HEK293 (cell line): Measurements from ENCODE around the gene GALK1.

Experiments
- CTCF ChIA-PET: fragments of 350-600 bp; formaldehyde crosslinking; extraction: SDS; loops from one replicate; lab custom pipeline; 2021; ENCODE audit warnings: antibody characterized with exemption; lab: Yijun Ruan, JAX
- POLR2A ChIA-PET: fragments of 300-600 bp; formaldehyde crosslinking; extraction: SDS; loops from one replicate; lab custom pipeline; 2020; ENCODE audit warnings: antibody characterized with exemption, inconsistent platforms; lab: Yijun Ruan, JAX
- H3K27ac ChIP-seq: fragments of 200-500 bp; sonication (Bioruptor generic); 2 replicates; pipeline ENCODE4 v1.5.1; 2014; ENCODE audit warnings: low read depth, low read length, control low read depth, inconsistent platforms; ENCODE audit errors: extremely low read depth
- H3K36me3 ChIP-seq, 2 experiments: fragments of 200-500 bp in 1 of 2; sonication (Bioruptor generic) in 1 of 2; 1 replicate in 1 of 2; 2 replicates in 1 of 2; pipeline ENCODE4 v1.5.1; 2014 to 2017; ENCODE audit warnings: inconsistent platforms in 2 of 2, low read length in 2 of 2; ENCODE audit not compliant: control insufficient read depth in 2 of 2, insufficient read depth in 1 of 2
- H3K4me1 ChIP-seq: fragments of 200-500 bp; sonication (Bioruptor generic); 2 replicates; pipeline ENCODE4 v1.5.1; 2014; ENCODE audit warnings: mild to moderate bottlenecking, low read length, inconsistent platforms; ENCODE audit not compliant: control insufficient read depth, insufficient read depth
- H3K4me3 ChIP-seq: 2 replicates; pipeline ENCODE4 v1.5.1; 2011; ENCODE audit warnings: low read depth, mild to moderate bottlenecking, control low read depth, low read length, moderate library complexity
- H3K9me3 ChIP-seq: fragments of 200-500 bp; sonication (Bioruptor generic); 2 replicates; pipeline ENCODE4 v1.5.1; 2014; ENCODE audit warnings: low read depth, low read length, inconsistent platforms; ENCODE audit not compliant: control insufficient read depth, insufficient read depth
- GLIS2 ChIP-seq: fragments of 450-650 bp; formaldehyde crosslinking; IDR thresholded peaks from 2 replicates; pipeline ENCODE4 v1.5.1; 2016; ENCODE audit warnings: missing biosample characterization, missing genetic modification characterization
- KLF1 ChIP-seq: fragments of 450-650 bp; formaldehyde crosslinking; IDR thresholded peaks from 2 replicates; pipeline ENCODE4 v1.5.1; 2016; ENCODE audit warnings: missing biosample characterization, missing genetic modification characterization
- OVOL3 ChIP-seq: fragments of 450-650 bp; formaldehyde crosslinking; IDR thresholded peaks from 2 replicates; pipeline ENCODE4 v1.5.1; 2016; ENCODE audit warnings: missing biosample characterization, missing genetic modification characterization
- SCRT1 ChIP-seq: fragments of 450-650 bp; formaldehyde crosslinking; IDR thresholded peaks from 2 replicates; pipeline ENCODE4 v1.5.1; 2016; ENCODE audit warnings: missing biosample characterization, missing genetic modification characterization, borderline replicate concordance
- SCRT2 ChIP-seq: fragments of 450-650 bp; formaldehyde crosslinking; IDR thresholded peaks from 2 replicates; pipeline ENCODE4 v1.5.1; 2016; ENCODE audit warnings: missing biosample characterization, missing genetic modification characterization
- SP2 ChIP-seq: fragments of 450-650 bp; formaldehyde crosslinking; IDR thresholded peaks from 2 replicates; pipeline ENCODE4 v1.5.1; 2016; ENCODE audit warnings: missing biosample characterization, missing genetic modification characterization
- ZBTB1 ChIP-seq: fragments of 450-650 bp; formaldehyde crosslinking; IDR thresholded peaks from 2 replicates; pipeline ENCODE4 v1.5.1; 2016; ENCODE audit warnings: missing biosample characterization, missing genetic modification characterization
- ZNF10 ChIP-seq: fragments of 450-650 bp; formaldehyde crosslinking; IDR thresholded peaks from 2 replicates; pipeline ENCODE4 v1.5.1; 2017; ENCODE audit warnings: missing biosample characterization, missing genetic modification characterization
- ZNF138 ChIP-seq: fragments of 450-650 bp; formaldehyde crosslinking; IDR thresholded peaks from 2 replicates; pipeline ENCODE4 v1.5.1; 2016; ENCODE audit warnings: missing biosample characterization, missing genetic modification characterization, borderline replicate concordance
- ZNF223 ChIP-seq: fragments of 450-650 bp; formaldehyde crosslinking; IDR thresholded peaks from 2 replicates; pipeline ENCODE4 v1.5.1; 2016; ENCODE audit warnings: missing biosample characterization, missing genetic modification characterization
- ZNF600 ChIP-seq: fragments of 450-650 bp; formaldehyde crosslinking; IDR thresholded peaks from 2 replicates; pipeline ENCODE4 v1.5.1; 2016; ENCODE audit warnings: missing biosample characterization, missing genetic modification characterization
- ZNF626 ChIP-seq: fragments of 450-650 bp; sonication (Bioruptor Pico); formaldehyde crosslinking; IDR thresholded peaks from 2 replicates; pipeline ENCODE4 v1.5.1; 2018; ENCODE audit warnings: missing biosample characterization, missing genetic modification characterization, inconsistent platforms
- ZNF830 ChIP-seq: fragments of 450-650 bp; IDR thresholded peaks from 2 replicates; pipeline ENCODE4 v1.5.0; 2018; ENCODE audit warnings: missing biosample characterization, missing genetic modification characterization, low read depth, mild to moderate bottlenecking, moderate library complexity
- TF ChIP-seq, protein P1 (sequence below): fragments of 450-650 bp; formaldehyde crosslinking; IDR thresholded peaks from 2 replicates; pipeline ENCODE4 v1.5.1; 2016; ENCODE audit warnings: missing biosample characterization, missing genetic modification characterization
- TF ChIP-seq, protein P2 (sequence below): fragments of 450-650 bp; formaldehyde crosslinking; conservative IDR thresholded peaks from 2 replicates; pipeline ENCODE4 v1.5.1; 2016; ENCODE audit warnings: low read depth, missing biosample characterization, missing genetic modification characterization
- TF ChIP-seq, protein P3 (sequence below): fragments of 450-650 bp; formaldehyde crosslinking; IDR thresholded peaks from 2 replicates; pipeline ENCODE4 v1.5.1; 2017; ENCODE audit warnings: missing biosample characterization, mild to moderate bottlenecking, missing genetic modification characterization, moderate library complexity
- TF ChIP-seq, protein P4 (sequence below): fragments of 450-650 bp; formaldehyde crosslinking; IDR thresholded peaks from 2 replicates; pipeline ENCODE4 v1.5.1; 2016; ENCODE audit warnings: missing biosample characterization, missing genetic modification characterization
- TF ChIP-seq, protein P5 (sequence below): fragments of 450-650 bp; formaldehyde crosslinking; optimal IDR thresholded peaks from 2 replicates; pipeline ENCODE3; 2016; ENCODE audit warnings: missing biosample characterization, mild to moderate bottlenecking, missing genetic modification characterization

GALK1 gene

DNA sequence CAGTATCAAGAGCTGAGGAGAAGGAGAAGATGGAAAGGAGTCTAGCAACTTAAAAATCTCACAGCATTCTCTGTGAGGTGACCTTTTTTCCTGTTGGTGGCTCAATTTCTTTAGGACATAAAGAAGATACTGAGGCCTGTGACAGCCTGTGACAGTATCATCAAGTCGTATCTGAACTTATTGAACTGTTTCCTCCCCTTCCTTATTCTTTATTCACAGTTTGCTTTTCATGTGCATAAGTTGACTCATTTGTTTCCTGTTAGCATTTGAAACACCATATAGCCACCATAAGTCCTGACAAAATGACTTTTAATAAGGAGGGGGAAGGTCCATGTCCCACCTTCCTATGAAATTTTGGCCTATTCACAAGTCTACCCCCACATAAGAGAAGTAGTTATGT lies 28.5 kb upstream of the GALK1 start (continued):
- TF ChIP-seq OVOL3 (tag by site-specific recombination) (no peak), ZNF223 (tag by site-specific recombination) (no peak), ZNF830 (tag by site-specific recombination) (no peak), KLF1 (no peak), ZNF626 (tag by site-specific recombination) (no peak)

DNA sequence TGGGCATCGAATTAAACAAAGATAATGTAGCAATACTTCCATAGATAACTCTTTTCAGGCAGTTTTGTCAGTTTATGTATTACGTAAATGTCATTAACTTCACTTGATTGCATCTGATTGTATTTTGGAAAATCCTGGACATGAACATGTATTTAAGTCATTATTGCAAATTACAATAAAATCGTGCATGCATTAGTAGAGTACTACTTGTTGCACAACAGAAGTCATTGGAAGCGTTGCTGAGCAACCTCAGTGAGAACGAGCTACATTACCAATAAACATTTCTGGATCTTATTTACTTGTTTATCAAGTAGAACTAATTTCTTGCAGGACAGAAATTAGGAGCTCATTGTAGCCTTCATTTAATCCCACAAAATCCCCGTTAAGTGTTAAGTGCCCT lies 26.3 kb upstream of the GALK1 start:
- TF ChIP-seq ZBTB1, result no peak
- TF ChIP-seq SCRT2 (tag by site-specific recombination), result peak; percentile 80
- TF ChIP-seq SCRT1 (tag by site-specific recombination), result peak; percentile 19; the same call in 1 of the 2 replicates
- peaks cover 17 to 50% of the 10 kb centered on the region in 2 experiments for H3K36me3 ChIP-seq
- ChIA-PET CTCF (interaction anchor here (0.9 to 1.6 kb wide), 4 partner anchors 8 to 209 kb away, joined by 3 to 8 read pairs (median 4); partner anchors contain the start of gene CDK3), POLR2A (interaction anchor here (0.6 to 4.8 kb wide), 4 partner anchors 12 to 64 kb away, joined by 3 to 54 read pairs (median 5); partner anchors contain the start of gene WBP2)
- H3K4me1 ChIP-seq, result peaks cover 5% of the 10 kb centered on the region; the same call in 1 of the 2 replicates
- no peak overlapping the region for H3K4me3 ChIP-seq
- no peaks in the 10 kb centered on the region for H3K9me3 ChIP-seq
- H3K27ac ChIP-seq, result no peak overlapping the region

DNA sequence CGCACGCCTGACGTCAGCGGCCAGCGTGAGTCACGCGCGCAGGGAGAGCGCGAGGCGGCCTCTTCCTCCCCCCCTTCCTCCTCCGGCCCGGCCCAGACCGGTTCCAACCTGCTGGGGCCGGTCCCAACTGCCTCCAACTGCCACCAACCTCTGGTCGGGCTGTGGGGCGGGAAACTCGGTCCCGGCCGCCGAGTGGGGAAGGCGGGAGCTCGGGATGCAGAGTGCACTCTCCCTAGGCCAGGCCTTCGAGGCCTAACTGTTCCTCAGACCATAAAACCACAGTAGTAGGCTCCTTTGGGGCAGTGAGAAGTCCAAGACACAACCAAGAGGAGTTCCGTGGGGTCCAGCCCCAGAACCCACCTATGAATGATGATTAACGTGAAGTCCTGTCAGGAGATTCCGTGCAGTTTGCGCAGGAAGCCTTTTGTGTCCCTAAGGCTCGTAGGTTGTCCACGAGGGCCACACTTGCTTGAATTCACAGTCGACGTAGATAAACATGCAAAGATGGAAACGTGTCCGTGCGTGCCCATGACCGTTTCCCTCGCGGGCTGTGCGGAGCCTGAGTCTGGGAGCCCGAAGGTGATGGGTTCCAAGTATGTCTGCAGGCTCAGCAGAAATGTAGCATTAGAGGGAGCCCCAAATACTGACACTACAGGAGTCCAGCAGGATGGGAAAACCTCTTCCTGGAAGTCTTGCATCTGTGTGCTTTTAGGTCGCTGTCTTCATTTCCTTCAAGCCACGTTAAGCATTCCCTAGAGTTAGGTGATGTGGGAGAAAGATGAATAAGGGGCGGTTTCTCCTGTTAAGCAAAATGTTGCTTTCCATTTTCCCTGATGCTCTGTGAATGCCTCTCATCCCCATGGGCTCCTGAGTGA lies 20.3 kb upstream of the GALK1 start:
- Histone ChIP-seq H3K4me1 (peaks cover 12% of the 10 kb centered on the region; the same call in 1 of the 2 replicates), H3K4me3 (peak overlapping the region; percentile 79), H3K27ac (peak overlapping the region; percentile 98), H3K9me3 (no peaks in the 10 kb centered on the region), H3K36me3 (peaks cover 0 to 5% of the 10 kb centered on the region in 2 experiments; a peak in 2 of 3 replicates)
- ChIA-PET CTCF (interaction anchor here (0.7 to 2.5 kb wide), 8 partner anchors 9 to 189 kb away, joined by 3 to 11 read pairs (median 3); partner anchors contain the start of gene WBP2), POLR2A (interaction anchor here (0.6 to 4.5 kb wide), 16 partner anchors 9 to 576 kb away, joined by 3 to 38 read pairs (median 5); partner anchors contain the start of genes GALK1 and WBP2)
- TF ChIP-seq, protein P1, sequence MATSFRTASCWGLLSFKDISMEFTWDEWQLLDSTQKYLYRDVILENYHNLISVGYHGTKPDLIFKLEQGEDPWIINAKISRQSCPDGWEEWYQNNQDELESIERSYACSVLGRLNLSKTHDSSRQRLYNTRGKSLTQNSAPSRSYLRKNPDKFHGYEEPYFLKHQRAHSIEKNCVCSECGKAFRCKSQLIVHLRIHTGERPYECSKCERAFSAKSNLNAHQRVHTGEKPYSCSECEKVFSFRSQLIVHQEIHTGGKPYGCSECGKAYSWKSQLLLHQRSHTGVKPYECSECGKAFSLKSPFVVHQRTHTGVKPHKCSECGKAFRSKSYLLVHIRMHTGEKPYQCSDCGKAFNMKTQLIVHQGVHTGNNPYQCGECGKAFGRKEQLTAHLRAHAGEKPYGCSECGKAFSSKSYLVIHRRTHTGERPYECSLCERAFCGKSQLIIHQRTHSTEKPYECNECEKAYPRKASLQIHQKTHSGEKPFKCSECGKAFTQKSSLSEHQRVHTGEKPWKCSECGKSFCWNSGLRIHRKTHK (tag by site-specific recombination), result no peak
- TF ChIP-seq, protein P2, sequence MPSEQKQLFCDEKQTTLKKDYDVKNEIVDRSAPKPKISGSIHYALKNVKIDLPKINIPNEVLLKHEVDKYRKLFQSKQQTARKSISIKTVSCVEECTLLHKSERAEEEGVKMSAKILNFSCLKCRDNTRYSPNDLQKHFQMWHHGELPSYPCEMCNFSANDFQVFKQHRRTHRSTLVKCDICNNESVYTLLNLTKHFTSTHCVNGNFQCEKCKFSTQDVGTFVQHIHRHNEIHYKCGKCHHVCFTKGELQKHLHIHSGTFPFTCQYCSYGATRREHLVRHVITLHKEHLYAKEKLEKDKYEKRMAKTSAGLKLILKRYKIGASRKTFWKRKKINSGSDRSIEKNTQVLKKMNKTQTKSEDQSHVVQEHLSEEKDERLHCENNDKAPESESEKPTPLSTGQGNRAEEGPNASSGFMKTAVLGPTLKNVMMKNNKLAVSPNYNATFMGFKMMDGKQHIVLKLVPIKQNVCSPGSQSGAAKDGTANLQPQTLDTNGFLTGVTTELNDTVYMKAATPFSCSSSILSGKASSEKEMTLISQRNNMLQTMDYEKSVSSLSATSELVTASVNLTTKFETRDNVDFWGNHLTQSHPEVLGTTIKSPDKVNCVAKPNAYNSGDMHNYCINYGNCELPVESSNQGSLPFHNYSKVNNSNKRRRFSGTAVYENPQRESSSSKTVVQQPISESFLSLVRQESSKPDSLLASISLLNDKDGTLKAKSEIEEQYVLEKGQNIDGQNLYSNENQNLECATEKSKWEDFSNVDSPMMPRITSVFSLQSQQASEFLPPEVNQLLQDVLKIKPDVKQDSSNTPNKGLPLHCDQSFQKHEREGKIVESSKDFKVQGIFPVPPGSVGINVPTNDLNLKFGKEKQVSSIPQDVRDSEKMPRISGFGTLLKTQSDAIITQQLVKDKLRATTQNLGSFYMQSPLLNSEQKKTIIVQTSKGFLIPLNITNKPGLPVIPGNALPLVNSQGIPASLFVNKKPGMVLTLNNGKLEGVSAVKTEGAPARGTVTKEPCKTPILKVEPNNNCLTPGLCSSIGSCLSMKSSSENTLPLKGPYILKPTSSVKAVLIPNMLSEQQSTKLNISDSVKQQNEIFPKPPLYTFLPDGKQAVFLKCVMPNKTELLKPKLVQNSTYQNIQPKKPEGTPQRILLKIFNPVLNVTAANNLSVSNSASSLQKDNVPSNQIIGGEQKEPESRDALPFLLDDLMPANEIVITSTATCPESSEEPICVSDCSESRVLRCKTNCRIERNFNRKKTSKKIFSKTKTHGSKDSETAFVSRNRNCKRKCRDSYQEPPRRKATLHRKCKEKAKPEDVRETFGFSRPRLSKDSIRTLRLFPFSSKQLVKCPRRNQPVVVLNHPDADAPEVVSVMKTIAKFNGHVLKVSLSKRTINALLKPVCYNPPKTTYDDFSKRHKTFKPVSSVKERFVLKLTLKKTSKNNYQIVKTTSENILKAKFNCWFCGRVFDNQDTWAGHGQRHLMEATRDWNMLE (tag by site-specific recombination), result 0 out of 2 replicates have a peak, but pooled peaks have one; percentile 25
- TF ChIP-seq ZNF138 (tag by site-specific recombination), result no peak
- peak; percentile 83 for TF ChIP-seq SP2 (tag by site-specific recombination)
- peak; percentile 32; the same call in 1 of the 2 replicates for TF ChIP-seq ZNF10
- TF ChIP-seq, protein P3, sequence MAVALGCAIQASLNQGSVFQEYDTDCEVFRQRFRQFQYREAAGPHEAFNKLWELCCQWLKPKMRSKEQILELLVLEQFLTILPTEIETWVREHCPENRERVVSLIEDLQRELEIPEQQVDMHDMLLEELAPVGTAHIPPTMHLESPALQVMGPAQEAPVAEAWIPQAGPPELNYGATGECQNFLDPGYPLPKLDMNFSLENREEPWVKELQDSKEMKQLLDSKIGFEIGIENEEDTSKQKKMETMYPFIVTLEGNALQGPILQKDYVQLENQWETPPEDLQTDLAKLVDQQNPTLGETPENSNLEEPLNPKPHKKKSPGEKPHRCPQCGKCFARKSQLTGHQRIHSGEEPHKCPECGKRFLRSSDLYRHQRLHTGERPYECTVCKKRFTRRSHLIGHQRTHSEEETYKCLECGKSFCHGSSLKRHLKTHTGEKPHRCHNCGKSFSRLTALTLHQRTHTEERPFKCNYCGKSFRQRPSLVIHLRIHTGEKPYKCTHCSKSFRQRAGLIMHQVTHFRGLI (tag by site-specific recombination), result peak; percentile 82
- TF ChIP-seq ZNF600 (tag by site-specific recombination), result peak; percentile 91
- TF ChIP-seq, protein P4, sequence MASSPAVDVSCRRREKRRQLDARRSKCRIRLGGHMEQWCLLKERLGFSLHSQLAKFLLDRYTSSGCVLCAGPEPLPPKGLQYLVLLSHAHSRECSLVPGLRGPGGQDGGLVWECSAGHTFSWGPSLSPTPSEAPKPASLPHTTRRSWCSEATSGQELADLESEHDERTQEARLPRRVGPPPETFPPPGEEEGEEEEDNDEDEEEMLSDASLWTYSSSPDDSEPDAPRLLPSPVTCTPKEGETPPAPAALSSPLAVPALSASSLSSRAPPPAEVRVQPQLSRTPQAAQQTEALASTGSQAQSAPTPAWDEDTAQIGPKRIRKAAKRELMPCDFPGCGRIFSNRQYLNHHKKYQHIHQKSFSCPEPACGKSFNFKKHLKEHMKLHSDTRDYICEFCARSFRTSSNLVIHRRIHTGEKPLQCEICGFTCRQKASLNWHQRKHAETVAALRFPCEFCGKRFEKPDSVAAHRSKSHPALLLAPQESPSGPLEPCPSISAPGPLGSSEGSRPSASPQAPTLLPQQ, result peak; percentile 58
- no peak for TF ChIP-seq GLIS2 (tag by site-specific recombination)
- TF ChIP-seq, protein P5, sequence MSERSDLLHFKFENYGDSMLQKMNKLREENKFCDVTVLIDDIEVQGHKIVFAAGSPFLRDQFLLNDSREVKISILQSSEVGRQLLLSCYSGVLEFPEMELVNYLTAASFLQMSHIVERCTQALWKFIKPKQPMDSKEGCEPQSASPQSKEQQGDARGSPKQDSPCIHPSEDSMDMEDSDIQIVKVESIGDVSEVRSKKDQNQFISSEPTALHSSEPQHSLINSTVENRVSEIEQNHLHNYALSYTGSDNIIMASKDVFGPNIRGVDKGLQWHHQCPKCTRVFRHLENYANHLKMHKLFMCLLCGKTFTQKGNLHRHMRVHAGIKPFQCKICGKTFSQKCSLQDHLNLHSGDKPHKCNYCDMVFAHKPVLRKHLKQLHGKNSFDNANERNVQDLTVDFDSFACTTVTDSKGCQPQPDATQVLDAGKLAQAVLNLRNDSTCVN (tag by site-specific recombination), result peak; percentile 65
